ENCODE data around the gene KIF14. TPM values are rescaled to one million over a fixed set of nuclear protein-coding genes. Genes with fewer than 3 reads are reported as not detected.

KIF14 gene
- total and polyA plus RNA-seq, 2 of the 8 experiments (the other 6 are each of a cell fraction or from before 2014, with no cell fraction given), result 2.6 to 23.3 TPM

GRCh38 chr1:200550367-200550766, 70.2 kb downstream of the KIF14 start:
- H3K9me3 ChIP-seq (ENCODE audit: insufficient read depth in 2 of 2, low read depth in 1 of 2, low read length in 1 of 2), result no peaks in the 10 kb centered on the region
- POLR2A ChIA-PET (ENCODE audit: partially characterized antibody), result interaction anchor here (1.1 kb wide), 1 partner anchor 15 kb away, joined by 3 read pairs; no protein-coding TSS in a partner anchor
- H3K79me1 ChIP-seq (ENCODE audit: low read depth, low read length), result no peaks in the 10 kb centered on the region
- H4K5ac ChIP-seq (ENCODE audit: insufficient read length, low read depth, low read length), result no peak overlapping the region
- no peak overlapping the region for H4K8ac ChIP-seq (ENCODE audit: extremely low read depth, insufficient read depth, low read length)
- H2BK20ac ChIP-seq (ENCODE audit: low read length), result no peak overlapping the region
- no peak overlapping the region for H2AK5ac ChIP-seq (ENCODE audit: low read depth, low read length)
- no peak overlapping the region for H3K23ac ChIP-seq (ENCODE audit: insufficient read length)
- no peaks in the 10 kb centered on the region for H3K79me2 ChIP-seq (ENCODE audit: control insufficient read depth in 1 of 2, insufficient read depth in 2 of 2, low read length in 2 of 2)
- H2BK15ac ChIP-seq (ENCODE audit: low read length), result no peak overlapping the region
- H3K4ac ChIP-seq (replicated peaks; ENCODE audit: insufficient read length, low read depth, low read length), result no peak overlapping the region
- H4K91ac ChIP-seq (replicated peaks; ENCODE audit: insufficient read length, low read length), result no peak overlapping the region
- H2AFZ ChIP-seq (ENCODE audit: low read length), result no peak overlapping the region
- DNase-seq (ENCODE audit: low read depth in 1 of 2, low spot score in 2 of 2) (no peak), FAIRE-seq (no peak)
- H3K4me3 ChIP-seq (ENCODE audit: extremely low read depth in 1 of 4, insufficient read depth in 2 of 4, low read depth in 3 of 4, low read length in 4 of 4), result no peak overlapping the region
- no peak overlapping the region for H3K14ac ChIP-seq (ENCODE audit: insufficient read length)
- no peak overlapping the region for H2BK12ac ChIP-seq (ENCODE audit: low read depth, low read length)
- no peak overlapping the region for H3K18ac ChIP-seq (ENCODE audit: extremely low read depth, low read length)
- no peaks in the 10 kb centered on the region for H4K20me1 ChIP-seq (replicated peaks in 1 of 2; ENCODE audit: control insufficient read depth in 1 of 2, insufficient read depth in 2 of 2, low read length in 2 of 2)
- H3K9ac ChIP-seq (replicated peaks in 1 of 4; ENCODE audit: extremely low read depth in 1 of 4, low read depth in 3 of 4, low read length in 3 of 4), result no peak overlapping the region
- no peak overlapping the region for H3K4me2 ChIP-seq (ENCODE audit: insufficient read depth in 1 of 2, low read depth in 2 of 2, low read length in 2 of 2)
- H2BK5ac ChIP-seq (ENCODE audit: low read depth, low read length), result no peak overlapping the region
- H3K4me1 ChIP-seq (replicated peaks in 1 of 4; ENCODE audit: control insufficient read depth in 3 of 4, insufficient read depth in 4 of 4, low read length in 3 of 4), result no peaks in the 10 kb centered on the region
- H2BK120ac ChIP-seq (replicated peaks; ENCODE audit: low read depth, low read length), result no peak overlapping the region
- no peak overlapping the region for H3K56ac ChIP-seq (replicated peaks; ENCODE audit: insufficient read length, low read depth, low read length)
- H3K36me3 ChIP-seq (ENCODE audit: control insufficient read depth in 2 of 4, insufficient read depth in 4 of 4, low read length in 3 of 4), result peaks cover 0 to 9% (median 1%) of the 10 kb centered on the region in 4 experiments; a peak in 5 of 8 replicates
- no peak overlapping the region for H3K27ac ChIP-seq (ENCODE audit: low read depth, low read length)
- CTCF ChIA-PET (ENCODE audit: partially characterized antibody), result interaction anchor here (0.7 to 2.0 kb wide), 5 partner anchors 8 to 274 kb away, joined by 3 to 7 read pairs (median 4); no protein-coding TSS in a partner anchor
- no peaks in the 10 kb centered on the region for H3K27me3 ChIP-seq (replicated peaks in 1 of 4; ENCODE audit: control insufficient read depth in 3 of 4, extremely low read depth in 1 of 4, insufficient read depth in 3 of 4, low read length in 3 of 4)
- peaks cover 2% of the 10 kb centered on the region; the same call in 1 of the 2 replicates for H3K23me2 ChIP-seq (ENCODE audit: low read depth, low read length)
- TF ChIP-seq CHD7 (IDR thresholded peaks at IDR 0.05; ENCODE audit: insufficient replicate concordance, low read length), result no peak

All from H1 (cell line).